Amygdala (tissue), 56 donors: ENCODE measurements around the gene CFAP74.

Source experiments
- DNase-seq, 56 donors: peaks; one replicate each; lab custom pipeline; 2025; lab: John Stamatoyannopoulos, UW

Gene CFAP74

GRCh38 chr1:2003541-2004131, at the start of gene CFAP74:
TSS of gene CFAP74 (minus strand) at chr1:2003786. CDS start at chr1:1990956, 12,830 bp downstream.
- DNase-seq, result peak in 16 of 56 donors; percentile 12 to 66 (median 40)

- DNase-seq, result no peak
Observed at GRCh38 chr1:2053217-2053616, 49.6 kb upstream of the CFAP74 start.

GRCh38 chr1:2052756-2053155, 49.2 kb upstream of the CFAP74 start:
- no peak for DNase-seq

- no peak for DNase-seq
Observed at GRCh38 chr1:2052054-2052679, 48.6 kb upstream of the CFAP74 start.

GRCh38 chr1:2050793-2051682, 47.5 kb upstream of the CFAP74 start:
- no peak for DNase-seq

- no peak for DNase-seq
Observed at GRCh38 chr1:2050461-2050792, 46.8 kb upstream of the CFAP74 start.

- peak in 8 of 56 donors; percentile 17 to 43 (median 28) for DNase-seq
Observed at GRCh38 chr1:2049718-2050431, 46.3 kb upstream of the CFAP74 start, which contains the start of gene PRKCZ. TSS of gene PRKCZ (plus strand) at chr1:2050411. CDS start at chr1:2050631, 220 bp downstream.

GRCh38 chr1:2049225-2049717, 45.7 kb upstream of the CFAP74 start:
- no peak for DNase-seq

GRCh38 chr1:2047749-2048729, 44.5 kb upstream of the CFAP74 start:
- DNase-seq, result peak in 1 of 56 donors; percentile 30

GRCh38 chr1:2046953-2047748, 43.6 kb upstream of the CFAP74 start:
- DNase-seq, result no peak

GRCh38 chr1:2046174-2046917, 42.8 kb upstream of the CFAP74 start:
- peak in 14 of 56 donors; percentile 6 to 55 (median 24) for DNase-seq

- no peak for DNase-seq
Observed at GRCh38 chr1:2045468-2046173, 42.0 kb upstream of the CFAP74 start.

GRCh38 chr1:2044510-2045319, 41.1 kb upstream of the CFAP74 start:
- DNase-seq, result peak in 46 of 56 donors; percentile 6 to 80 (median 46)

- no peak for DNase-seq
Observed at GRCh38 chr1:2043886-2044285, 40.3 kb upstream of the CFAP74 start.

GRCh38 chr1:2042830-2043773, 39.5 kb upstream of the CFAP74 start:
- peak in 12 of 56 donors; percentile 8 to 37 (median 22) for DNase-seq
